ENCODE results near the gene TIMP2.

The TIMP2 gene

GRCh38 chr17:78804777-78805176, 120.4 kb downstream of the TIMP2 start:
- DNase-seq: no peak

GRCh38 chr17:78803186-78803845, 121.9 kb downstream of the TIMP2 start:
- DNase-seq: no peak

Data from NCI-H2107 (cell line).